ELR (cell line): Measurements from ENCODE around the gene KCNJ8.
"Not testable (repeated sequence)": the region's sequence is repeated elsewhere in the genome, so short reads cannot be mapped to it uniquely, and the experiment has no call there.

ENCODE experiments used
- DNase-seq: peaks from one replicate; pipeline ENCODE4 v3.0.0-alpha.2; 2015; ENCODE audit warnings: low read depth

Gene KCNJ8

GRCh38 chr12:21786041-21786531 lies 11.6 kb upstream of the KCNJ8 start:
- DNase-seq, result no peak

- not testable (repeated sequence) for DNase-seq
Observed at GRCh38 chr12:21782723-21783122, 8.2 kb upstream of the KCNJ8 start.

- DNase-seq, result no peak
Observed at GRCh38 chr12:21780786-21781185, 6.3 kb upstream of the KCNJ8 start.

- DNase-seq, result no peak
Observed at GRCh38 chr12:21776175-21776574, 1.7 kb upstream of the KCNJ8 start.

GRCh38 chr12:21775133-21775820 lies 771 bp upstream of the KCNJ8 start:
- no peak for DNase-seq

GRCh38 chr12:21773806-21774205 lies 700 bp downstream of the KCNJ8 start:
- peak; percentile 10 for DNase-seq

GRCh38 chr12:21773263-21773741 lies 1.2 kb downstream of the KCNJ8 start:
- DNase-seq, result peak; percentile 28

GRCh38 chr12:21771311-21771710 lies 3.2 kb downstream of the KCNJ8 start:
- peak; percentile 64 for DNase-seq

GRCh38 chr12:21769307-21769706 lies 5.2 kb downstream of the KCNJ8 start:
- no peak for DNase-seq

GRCh38 chr12:21766403-21766802 lies 8.1 kb downstream of the KCNJ8 start:
- no peak for DNase-seq

GRCh38 chr12:21764950-21765349 lies 9.6 kb downstream of the KCNJ8 start:
- DNase-seq, result no peak

- no peak for DNase-seq
Observed at GRCh38 chr12:21764065-21764464, 10.4 kb downstream of the KCNJ8 start.

- DNase-seq, result no peak
Observed at GRCh38 chr12:21763531-21763930, 11.0 kb downstream of the KCNJ8 start.

GRCh38 chr12:21759737-21760136 lies 14.8 kb downstream of the KCNJ8 start:
- no peak for DNase-seq

- DNase-seq, result no peak
Observed at GRCh38 chr12:21757735-21758134, 16.8 kb downstream of the KCNJ8 start.

- DNase-seq, result no peak
Observed at GRCh38 chr12:21756699-21757098, 17.8 kb downstream of the KCNJ8 start.

- DNase-seq, result no peak
Observed at GRCh38 chr12:21751517-21751916, 23.0 kb downstream of the KCNJ8 start.

- DNase-seq, result no peak
Observed at GRCh38 chr12:21745258-21745657, 29.2 kb downstream of the KCNJ8 start.

- DNase-seq, result no peak
Observed at GRCh38 chr12:21731144-21731543, 43.4 kb downstream of the KCNJ8 start.

GRCh38 chr12:21725731-21726130 lies 48.8 kb downstream of the KCNJ8 start:
- no peak for DNase-seq

GRCh38 chr12:21718944-21719650 lies 55.4 kb downstream of the KCNJ8 start:
- no peak for DNase-seq

- no peak for DNase-seq
Observed at GRCh38 chr12:21718403-21718802, 56.1 kb downstream of the KCNJ8 start.

- no peak for DNase-seq
Observed at GRCh38 chr12:21717767-21718166, 56.7 kb downstream of the KCNJ8 start.
